HG03060 (cell line): ENCODE results near the gene GALNT2.

ENCODE experiments used
- ATAC-seq: cut with Tn5 transposase; IDR thresholded peaks from one replicate; pipeline ENCODE4 v1.9.1; 2021; ENCODE audit warnings: low read depth, moderate number of reproducible peaks; ENCODE audit not compliant: unreplicated experiment

GALNT2 gene

DNA sequence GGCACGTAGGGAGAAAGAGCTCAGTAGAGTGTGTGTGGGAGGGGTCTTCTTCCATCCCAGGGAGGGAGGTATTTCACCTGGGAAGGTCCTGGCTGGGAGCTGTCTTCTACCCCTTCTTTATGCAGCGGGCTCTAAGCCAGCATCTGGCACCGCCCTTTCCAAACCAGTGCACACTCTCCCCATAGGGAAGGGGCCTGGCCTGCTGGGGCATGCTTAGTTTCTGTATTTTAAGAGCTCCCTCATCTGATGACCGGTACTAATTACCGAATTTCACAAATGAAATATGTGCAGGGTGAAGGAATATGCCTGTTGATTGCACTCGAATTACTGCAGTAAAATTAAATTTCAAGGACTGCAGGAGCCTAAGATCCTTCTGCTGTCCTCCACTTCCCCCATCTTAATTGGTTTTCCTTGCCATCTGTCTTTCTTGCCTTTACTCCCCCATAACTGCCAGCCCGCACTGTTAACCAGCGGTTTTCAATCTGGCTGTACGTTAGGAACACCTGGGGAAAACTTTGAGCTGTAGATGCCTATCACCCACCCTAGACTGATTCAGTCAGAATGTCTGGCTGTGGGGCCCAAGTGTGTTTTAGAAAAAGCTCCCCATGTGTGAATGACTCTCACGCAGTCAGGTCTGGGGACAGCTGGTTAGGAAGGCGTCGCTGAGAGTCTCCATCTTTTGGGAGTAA, 20.1 kb downstream of the GALNT2 start:
- ATAC-seq: no peak

DNA sequence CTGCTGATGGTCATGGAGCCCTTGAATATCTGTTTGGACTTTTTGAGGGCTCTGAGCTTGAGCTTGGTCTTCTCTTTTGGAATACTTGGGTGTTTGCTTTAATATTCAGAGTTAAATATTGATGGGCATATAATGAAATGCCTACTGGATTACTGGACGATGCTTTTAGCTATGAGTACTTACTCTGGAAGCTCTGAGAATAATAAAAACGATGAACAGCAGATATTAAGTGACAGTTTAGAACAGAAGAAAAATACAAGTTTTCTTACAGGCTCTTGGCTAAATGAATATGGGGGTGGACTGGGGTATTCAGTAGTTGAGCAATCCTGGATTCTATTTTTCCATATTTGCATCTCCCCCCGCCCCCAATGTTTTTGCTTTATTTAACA, 20.7 kb downstream of the GALNT2 start:
- no peak for ATAC-seq

DNA sequence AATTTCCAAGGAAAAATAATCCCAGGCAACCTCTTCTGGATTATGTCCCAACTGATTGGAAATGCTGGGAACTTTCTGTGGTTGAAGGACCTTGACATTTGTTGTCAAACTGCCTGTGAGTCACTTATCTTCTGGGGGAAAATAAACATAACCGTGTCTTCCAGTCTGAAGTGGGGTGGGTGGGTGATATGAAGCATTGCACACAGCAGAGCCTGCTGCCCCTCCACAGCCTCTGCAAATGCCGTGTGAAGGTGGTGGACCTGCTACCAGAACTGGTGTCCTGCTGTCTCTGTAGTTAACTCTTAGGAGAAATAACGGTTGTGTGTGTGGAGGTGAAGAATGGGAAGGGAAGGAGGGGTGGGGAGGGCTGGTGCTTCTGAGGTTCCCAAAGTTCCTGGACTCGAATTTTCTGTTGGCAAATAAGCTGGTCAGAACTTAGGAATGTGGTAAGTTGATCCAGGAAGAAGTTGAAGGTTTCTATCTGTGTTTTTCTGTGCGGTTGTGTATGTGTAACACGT, 23.2 kb downstream of the GALNT2 start:
- ATAC-seq: no peak

DNA sequence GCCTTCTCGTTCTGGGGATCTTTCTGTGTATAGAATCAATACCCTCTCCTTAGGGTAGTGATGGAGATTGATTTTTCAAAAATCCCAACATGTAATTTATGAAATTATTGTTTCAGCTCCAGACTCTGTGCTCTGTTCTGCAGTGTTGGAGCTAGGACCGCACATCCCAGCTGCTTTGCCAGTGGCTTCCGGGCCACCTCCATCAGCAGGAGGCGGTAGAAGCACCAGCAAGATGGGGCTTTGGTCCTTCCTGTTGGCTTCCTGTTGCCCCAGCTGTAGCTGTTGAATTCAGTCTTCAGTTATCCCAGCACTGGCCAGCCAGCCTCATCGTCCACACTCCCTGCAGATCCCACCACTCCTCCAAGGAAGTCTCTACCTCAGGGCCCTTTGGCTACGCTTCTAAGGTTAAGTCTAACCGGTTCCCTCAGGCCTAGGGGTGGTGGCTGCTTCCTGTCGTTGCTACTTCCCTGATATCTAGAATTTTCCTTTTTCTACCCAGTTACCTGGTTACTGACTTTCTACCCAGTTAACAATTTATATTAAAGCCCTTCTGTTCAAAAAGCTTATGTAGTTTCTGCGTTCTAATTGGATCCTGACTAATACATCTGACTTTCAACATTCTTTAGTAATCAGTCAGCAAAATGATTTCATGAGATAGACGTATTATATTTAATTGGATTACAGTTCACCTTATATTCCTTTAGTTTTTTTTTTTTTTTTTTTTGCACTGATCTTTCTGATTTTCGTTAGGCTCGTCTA, 24.6 kb downstream of the GALNT2 start:
- ATAC-seq: no peak

DNA sequence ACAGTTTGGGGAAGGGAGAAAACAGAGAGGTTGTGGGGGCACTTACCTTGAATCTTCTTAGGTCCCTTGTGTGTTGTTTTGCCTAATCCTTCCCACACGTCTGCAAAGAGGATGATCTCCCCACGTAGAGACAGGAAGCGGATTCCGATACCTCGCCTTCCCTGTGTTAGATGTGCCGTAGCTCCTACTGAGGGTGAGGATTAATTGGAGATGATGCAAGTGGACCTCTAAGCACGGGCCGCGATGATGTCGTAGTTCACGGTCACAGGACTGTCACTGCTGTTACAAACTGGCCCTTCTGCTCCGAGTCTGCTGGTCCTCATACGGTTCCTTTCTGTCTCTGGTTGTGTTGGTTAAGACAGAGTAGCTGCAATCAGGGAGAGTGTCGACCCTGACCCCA, 27.7 kb downstream of the GALNT2 start:
- no peak for ATAC-seq

DNA sequence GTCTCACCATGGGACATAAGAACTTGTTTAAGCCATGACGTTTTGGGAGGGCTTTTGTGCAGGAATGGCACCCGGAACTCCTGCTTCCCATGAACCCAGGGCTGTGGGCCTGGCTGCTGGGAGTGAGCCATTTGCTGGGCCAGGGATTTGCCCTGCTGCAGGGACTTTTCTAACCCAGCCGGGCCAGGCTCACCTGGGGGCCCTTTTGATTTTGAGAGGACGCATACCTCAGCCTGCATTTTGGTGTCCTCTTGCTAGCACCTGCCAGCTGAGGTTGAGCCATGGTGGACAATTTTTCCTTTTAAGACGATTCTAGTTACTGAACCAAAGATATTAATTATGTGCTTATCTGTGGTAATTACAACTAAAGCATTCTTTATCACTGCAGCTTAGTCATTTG, 28.9 kb downstream of the GALNT2 start:
- ATAC-seq: no peak

DNA sequence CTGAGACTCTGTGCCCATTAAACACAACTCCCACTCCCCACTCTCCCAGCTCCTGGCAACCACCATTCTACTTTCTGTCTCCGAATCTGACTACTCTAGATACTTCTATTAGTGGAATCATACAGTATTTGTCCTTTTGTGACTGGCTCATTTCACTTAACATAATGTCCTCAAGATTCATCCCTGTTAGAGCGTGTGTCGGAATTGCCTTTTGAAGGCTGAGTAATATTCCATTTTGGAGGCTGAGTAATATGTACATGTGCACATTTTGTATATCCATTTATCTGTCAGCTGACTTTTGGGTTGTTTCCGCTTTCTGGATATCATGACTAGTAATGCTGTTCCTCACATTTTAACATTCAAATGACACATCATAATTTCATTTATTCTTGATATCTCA, 30.3 kb downstream of the GALNT2 start:
- ATAC-seq: no peak

DNA sequence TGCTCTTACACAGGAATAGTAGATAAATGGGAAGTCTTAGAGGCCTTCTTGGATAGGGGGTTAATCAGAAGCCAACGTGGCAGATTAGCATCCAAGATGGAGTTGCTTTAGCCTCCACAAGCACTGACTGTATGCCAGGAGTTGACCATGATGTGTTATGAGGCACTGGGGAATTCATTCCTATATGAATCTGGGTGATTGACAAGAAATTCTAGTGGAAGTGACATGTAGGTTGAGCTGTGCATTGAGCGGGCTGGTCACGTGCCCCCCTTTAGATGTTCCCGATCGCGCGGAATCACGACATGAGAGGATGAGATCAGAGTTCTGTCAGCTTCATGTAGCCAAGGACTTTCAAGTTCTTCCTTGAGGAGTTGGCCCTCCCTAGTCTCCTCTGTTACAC, 31.7 kb downstream of the GALNT2 start:
- ATAC-seq: no peak

DNA sequence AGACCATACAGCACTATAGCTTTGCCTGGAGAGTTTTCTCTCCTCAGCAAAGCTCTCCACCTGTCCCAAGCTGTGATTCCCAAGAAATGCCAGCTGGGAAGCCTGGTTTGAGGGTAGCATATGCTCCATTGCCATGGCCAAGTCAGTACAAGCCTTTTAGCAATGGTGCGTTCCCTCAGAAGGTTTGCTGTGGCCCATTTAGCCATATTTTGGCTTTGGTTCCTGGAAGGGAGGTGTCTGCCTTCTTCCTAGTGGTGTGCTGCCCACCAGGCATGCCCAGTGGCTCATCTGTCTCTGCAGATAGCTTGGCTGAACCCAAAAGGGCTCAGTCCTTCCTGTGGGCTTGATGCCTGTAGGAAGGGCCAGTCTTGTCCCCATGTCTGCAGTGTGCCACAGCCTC, 32.4 kb downstream of the GALNT2 start:
- ATAC-seq: no peak

DNA sequence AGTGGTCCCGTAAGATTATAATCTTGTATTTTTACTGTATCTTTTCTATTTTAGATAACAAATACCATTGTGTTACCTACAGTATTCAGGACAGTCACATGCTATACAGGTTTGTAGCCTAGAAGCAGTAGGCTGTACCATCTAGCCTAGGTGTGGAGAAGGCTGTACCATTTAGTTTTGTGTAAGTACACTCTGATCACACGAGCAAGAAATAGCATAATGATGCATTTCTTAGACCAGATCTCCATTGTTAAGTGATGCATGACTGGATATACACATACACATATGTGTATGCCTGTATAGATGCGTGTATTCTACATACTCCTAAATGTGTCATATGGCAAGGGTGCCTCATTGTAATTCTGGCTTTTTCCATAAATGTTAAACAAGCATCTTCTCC, 33.9 kb downstream of the GALNT2 start:
- ATAC-seq: no peak

DNA sequence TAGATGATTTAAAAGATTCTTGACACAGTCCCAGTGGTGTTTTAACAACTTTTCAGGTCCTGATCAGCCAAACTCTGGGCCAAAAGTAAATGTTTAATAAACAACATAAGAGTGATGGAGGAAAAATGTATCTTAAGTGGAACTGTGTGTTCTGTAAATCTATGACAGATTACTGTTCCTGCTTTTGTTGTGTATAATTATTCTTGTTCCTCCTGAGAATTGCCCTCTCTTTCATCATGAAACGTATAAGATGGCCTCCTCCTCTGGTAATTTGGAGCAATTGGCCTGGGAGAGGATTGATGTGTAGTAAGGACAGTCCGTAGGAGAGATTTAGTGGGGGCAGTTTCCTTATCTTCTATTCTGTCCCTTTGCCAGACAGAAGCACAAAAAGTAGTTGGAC, 34.5 kb downstream of the GALNT2 start:
- ATAC-seq: no peak

DNA sequence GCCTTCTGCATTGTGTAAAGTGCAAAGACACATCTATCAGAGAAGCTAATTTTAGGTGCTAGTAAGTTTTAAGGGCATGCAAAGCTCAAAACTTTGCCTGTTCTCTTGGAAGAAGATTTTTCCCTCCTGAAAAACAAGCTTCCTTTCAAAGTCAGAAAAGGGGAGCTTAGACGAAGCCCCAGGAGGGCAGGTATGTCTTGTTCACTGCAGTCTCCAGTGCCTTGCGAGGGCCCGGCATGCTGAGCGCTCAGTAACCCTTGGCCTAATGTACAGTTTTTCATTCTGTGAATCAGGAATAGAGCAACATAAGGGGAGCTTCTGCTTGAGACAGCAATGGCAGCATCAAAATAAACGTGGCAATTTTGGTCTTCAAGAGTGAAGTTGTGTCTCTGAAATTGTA, 35.0 kb downstream of the GALNT2 start:
- no peak for ATAC-seq

DNA sequence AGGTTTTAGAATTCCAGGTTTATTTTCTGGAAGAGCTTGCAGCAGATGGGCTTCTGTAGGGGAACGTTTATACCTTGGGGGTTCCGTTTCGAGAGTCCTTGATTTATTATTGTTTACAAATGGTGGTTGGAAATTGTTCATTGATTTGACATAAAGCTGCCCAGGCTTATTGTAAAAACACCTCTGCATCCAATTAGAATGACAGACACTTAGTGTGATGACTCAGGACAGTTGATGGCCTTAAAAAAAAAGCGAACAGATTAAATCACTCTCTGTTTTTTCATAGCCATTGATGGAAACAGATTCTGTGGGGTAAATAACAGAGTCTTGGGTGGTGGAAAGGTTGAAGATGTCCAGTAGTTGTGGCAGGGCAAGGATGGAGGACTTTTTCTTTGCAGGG, 35.4 kb downstream of the GALNT2 start:
- no peak for ATAC-seq

DNA sequence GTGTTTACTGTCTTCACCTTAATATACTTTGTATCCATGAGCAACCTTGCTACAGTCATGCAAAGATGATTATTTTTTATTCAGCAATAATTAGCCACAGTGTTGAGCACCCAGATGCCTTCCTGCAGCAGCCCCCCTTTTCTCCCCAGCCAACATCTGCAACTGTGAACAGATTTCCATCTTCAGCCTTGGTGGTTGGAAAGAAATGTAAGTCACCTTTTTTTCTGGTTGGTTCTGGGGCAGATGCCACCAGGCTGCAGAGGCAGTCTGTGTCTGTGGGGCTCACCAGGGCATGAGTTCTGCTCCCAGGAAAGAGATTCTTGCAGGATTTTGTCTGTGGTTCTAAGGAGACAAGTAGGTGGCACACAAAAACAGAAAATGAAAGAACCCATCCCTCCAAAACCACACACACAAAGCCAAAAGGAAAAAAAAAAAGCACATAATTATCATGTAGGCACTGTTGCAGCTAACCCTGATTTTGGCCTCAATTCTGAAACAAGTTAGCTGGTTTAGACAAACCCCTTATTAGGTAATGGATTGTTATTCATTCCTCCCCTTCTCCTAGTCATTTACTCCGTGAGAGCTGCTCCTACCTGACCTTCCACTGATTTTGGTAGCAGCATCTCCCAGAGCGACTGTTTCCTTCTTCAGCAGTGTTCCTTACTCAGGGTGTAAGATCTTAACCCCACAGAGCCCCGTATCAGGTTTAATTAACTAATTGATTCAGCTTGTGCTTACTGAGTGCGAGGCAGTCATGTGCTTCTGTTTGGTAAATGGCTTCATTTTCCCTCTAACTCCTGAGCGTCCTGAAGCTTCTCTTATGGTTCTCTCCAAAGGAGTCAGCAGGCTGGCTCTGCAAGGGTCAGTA, 36.5 kb downstream of the GALNT2 start:
- ATAC-seq: no peak

DNA sequence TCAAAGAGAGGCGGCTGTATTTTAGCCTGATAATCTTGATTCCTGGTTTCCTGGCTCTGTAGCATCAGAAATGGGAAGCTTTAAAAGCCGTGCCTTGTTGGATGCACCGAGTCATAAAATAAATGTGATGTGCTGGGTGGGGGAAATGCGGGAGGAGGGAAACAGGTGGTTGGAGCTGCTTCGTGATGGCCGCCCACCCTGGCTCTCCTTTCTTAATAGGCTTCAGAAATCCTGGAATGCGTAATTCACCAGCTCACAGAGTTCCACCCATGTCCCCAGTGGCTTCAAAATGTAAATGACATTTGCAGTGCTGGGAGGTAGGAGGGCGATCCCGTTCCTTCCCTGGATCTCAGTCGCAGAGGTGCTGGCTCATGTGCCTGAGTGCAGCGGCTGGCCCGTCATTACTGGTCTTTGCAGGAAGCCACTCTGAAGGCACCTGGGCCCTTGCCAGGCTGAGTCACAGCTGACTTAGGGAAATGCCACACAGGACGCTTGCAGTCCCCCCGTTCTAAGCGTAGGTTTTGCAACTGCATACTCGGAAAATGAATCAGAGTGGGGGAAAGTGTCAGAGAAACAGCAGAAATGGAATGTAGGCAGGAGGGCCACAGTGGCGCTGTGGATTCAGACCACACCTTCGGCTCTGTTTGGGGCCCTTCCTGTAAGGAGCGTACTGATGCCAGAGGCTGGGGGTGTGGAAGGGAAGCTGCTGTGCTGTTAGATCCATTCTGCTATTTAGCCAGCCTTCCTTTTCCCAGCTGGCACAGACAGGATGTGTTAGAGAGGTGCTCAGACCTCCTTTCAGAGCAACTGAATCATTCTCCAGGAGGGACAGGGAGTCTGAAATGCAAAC, 37.6 kb downstream of the GALNT2 start:
- no peak for ATAC-seq

DNA sequence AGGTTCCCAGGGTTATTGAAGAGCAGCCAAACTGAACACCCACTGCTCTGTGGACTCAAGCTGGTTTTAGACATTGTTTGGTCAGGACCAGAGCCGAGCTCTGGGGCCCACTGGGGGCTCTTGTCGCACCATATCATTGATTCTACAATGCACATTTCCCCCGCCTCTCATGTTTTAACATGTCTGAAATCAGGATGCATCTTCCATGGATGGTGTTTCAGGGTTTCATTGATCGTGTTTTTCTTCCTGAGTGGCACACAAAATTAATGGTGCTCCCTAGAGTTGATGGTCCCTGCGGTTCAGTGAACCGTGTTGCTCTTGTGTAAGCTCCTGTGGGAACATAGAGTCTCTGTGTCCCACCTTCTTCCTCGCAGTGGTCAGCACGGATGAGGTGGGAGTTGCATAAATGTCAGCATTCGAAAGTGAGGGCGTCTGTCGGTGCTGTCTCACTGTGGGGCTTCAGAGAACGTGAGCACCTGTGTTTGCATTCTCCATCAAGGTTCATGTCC, 38.3 kb downstream of the GALNT2 start:
- no peak for ATAC-seq

DNA sequence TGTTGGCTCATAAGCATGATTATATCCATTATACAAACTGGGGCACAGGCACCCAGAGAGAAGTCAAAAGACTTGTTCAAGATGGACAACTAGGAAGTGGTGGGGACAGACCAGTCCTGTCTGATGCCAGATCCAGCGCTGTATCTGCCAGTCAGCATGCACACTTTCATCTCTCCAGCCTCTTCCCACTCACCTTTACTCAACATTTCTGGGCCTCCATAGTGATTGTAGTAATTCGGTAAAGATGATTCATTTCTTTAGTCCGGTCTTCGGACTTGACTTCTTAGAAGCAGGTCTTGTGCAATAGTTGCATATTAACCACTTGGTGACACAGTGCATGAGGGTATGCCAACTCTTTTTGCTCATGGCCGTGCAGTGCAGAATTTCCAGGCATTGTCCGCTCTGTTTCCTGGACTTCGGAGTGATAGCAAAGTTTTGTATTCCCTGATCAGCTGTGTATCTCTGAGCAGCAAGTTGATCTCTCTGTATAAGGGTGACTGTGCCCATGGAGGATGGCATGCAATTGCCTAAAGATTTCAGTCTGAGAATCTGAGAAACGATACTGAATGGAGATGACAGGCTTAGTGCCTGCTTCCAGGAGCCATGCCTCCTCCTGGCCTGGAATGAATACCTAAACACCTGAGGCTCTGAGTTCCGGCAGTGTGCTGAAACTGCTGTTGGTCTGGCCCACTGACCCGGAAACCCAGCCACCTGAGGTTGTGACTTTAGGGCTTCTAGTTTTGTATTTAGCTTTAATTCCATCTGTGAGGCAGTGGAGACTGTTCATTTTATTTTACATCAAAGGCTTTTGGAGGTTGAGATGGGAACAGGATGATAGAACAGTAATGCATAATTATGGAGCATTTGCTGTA, 39.0 kb downstream of the GALNT2 start:
- ATAC-seq: peak; percentile 17

DNA sequence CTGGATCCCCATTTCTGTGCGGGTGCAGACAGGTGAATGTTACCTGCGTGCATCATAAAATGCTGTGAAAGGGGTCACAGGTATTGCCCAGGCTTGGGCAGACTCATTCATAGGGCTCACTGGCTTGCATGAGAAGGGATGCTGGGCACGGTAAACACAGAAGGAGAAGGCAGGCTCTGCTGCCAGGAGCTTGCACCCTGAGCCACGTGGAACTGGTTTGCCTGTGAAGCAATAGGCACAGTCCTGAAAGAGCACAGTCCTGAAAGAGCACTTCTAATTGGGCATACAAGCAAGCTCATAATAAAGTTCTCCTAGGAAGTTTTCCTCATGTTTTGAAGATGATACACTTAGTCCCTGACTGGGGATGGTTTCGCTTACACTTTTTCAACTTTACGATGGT, 40.9 kb downstream of the GALNT2 start:
- ATAC-seq: no peak

DNA sequence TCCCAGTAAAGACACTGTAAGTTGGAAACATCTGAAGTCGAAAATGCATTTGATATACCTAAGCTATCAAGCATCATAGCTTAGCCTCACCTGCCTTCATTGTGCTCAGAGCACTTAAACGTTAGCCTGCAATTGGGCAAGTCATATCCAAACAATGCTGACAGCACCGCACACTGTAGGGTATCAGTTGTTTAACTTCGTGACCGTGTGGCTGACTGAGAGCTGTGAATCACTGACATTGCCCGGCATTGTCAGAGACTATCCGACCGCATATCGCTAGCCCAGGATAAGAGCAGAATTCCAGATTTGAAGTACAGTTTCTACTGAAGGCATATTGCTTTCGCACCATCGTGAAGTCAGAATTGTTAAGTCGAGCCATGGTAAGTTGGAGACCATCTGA, 41.5 kb downstream of the GALNT2 start:
- no peak for ATAC-seq
